ENCODE data around the gene RNF115.
A peak's percentile ranks its signal among the peaks of the same experiment; 100 is the strongest.

RNF115 gene

GRCh38 chr1:145692785-145693443 is 131.0 kb downstream of the RNF115 start:
- Histone ChIP-seq H3K36me3 (ENCODE audit: insufficient read depth) (no peaks in the 10 kb centered on the region), H3K4me3 (IDR thresholded peaks at IDR 0.05; ENCODE audit: insufficient read depth, low read depth, low read length) (no peak overlapping the region), H3K27me3 (ENCODE audit: insufficient read depth, low read depth) (no peaks in the 10 kb centered on the region), H2AFZ (ENCODE audit: low read depth) (no peak overlapping the region), H3K9ac (no peak overlapping the region), H4K20me1 (ENCODE audit: insufficient read depth) (no peaks in the 10 kb centered on the region), H3K27ac (no peak overlapping the region), H3K79me2 (ENCODE audit: insufficient read depth, low read depth) (no peaks in the 10 kb centered on the region), H3K4me2 (no peak overlapping the region), H3K4me1 (ENCODE audit: low read depth, poor library complexity, severe bottlenecking) (peaks cover 46% of the 10 kb centered on the region)
- TF ChIP-seq CTCF (conservative IDR thresholded peaks at IDR 0.05; ENCODE audit: low read depth, low read length) = no peak

- TF ChIP-seq CTCF (conservative IDR thresholded peaks at IDR 0.05; ENCODE audit: low read depth, low read length) = no peak
- peak overlapping the region; percentile 50 for H3K27ac ChIP-seq
- no peaks in the 10 kb centered on the region for H3K36me3 ChIP-seq (ENCODE audit: insufficient read depth)
- no peaks in the 10 kb centered on the region for H3K79me2 ChIP-seq (ENCODE audit: insufficient read depth, low read depth)
- no peaks in the 10 kb centered on the region for H3K27me3 ChIP-seq (ENCODE audit: insufficient read depth, low read depth)
- peak overlapping the region; percentile 73 for H3K4me3 ChIP-seq (IDR thresholded peaks at IDR 0.05; ENCODE audit: insufficient read depth, low read depth, low read length)
- peak overlapping the region; percentile 1; the same call in 1 of the 2 replicates for H3K9ac ChIP-seq
- H3K4me2 ChIP-seq = peak overlapping the region; percentile 71
- H2AFZ ChIP-seq (ENCODE audit: low read depth) = no peak overlapping the region; the same call in 1 of the 2 replicates
- peaks cover 46% of the 10 kb centered on the region for H3K4me1 ChIP-seq (ENCODE audit: low read depth, poor library complexity, severe bottlenecking)
- H4K20me1 ChIP-seq (ENCODE audit: insufficient read depth) = no peaks in the 10 kb centered on the region
These were observed 133.0 kb downstream of the RNF115 start for GRCh38 chr1:145690587-145691558.

GRCh38 chr1:145689922-145690321 is 134.0 kb downstream of the RNF115 start:
- H3K4me1 ChIP-seq (ENCODE audit: low read depth, poor library complexity, severe bottlenecking) = peaks cover 46% of the 10 kb centered on the region
- H3K4me2 ChIP-seq = peak overlapping the region; percentile 71
- no peak overlapping the region for H3K9ac ChIP-seq
- no peaks in the 10 kb centered on the region for H4K20me1 ChIP-seq (ENCODE audit: insufficient read depth)
- H3K27ac ChIP-seq = peak overlapping the region; percentile 50
- H2AFZ ChIP-seq (ENCODE audit: low read depth) = no peak overlapping the region
- H3K27me3 ChIP-seq (ENCODE audit: insufficient read depth, low read depth) = no peaks in the 10 kb centered on the region
- H3K79me2 ChIP-seq (ENCODE audit: insufficient read depth, low read depth) = no peaks in the 10 kb centered on the region
- TF ChIP-seq CTCF (conservative IDR thresholded peaks at IDR 0.05; ENCODE audit: low read depth, low read length) = no peak
- H3K4me3 ChIP-seq (IDR thresholded peaks at IDR 0.05; ENCODE audit: insufficient read depth, low read depth, low read length) = peak overlapping the region; percentile 73
- no peaks in the 10 kb centered on the region for H3K36me3 ChIP-seq (ENCODE audit: insufficient read depth)

GRCh38 chr1:145688924-145689323 is 135.0 kb downstream of the RNF115 start:
- Histone ChIP-seq H2AFZ (ENCODE audit: low read depth) (no peak overlapping the region), H3K4me3 (IDR thresholded peaks at IDR 0.05; ENCODE audit: insufficient read depth, low read depth, low read length) (no peak overlapping the region), H3K36me3 (ENCODE audit: insufficient read depth) (no peaks in the 10 kb centered on the region), H3K27ac (peak overlapping the region; percentile 50; the same call in 1 of the 2 replicates), H3K27me3 (ENCODE audit: insufficient read depth, low read depth) (no peaks in the 10 kb centered on the region), H3K9ac (no peak overlapping the region), H3K79me2 (ENCODE audit: insufficient read depth, low read depth) (no peaks in the 10 kb centered on the region), H3K4me2 (peak overlapping the region; percentile 71), H3K4me1 (ENCODE audit: low read depth, poor library complexity, severe bottlenecking) (peaks cover 46% of the 10 kb centered on the region), H4K20me1 (ENCODE audit: insufficient read depth) (no peaks in the 10 kb centered on the region)
- no peak for TF ChIP-seq CTCF (conservative IDR thresholded peaks at IDR 0.05; ENCODE audit: low read depth, low read length)

All from KMS-11 (cell line).